ENCODE results near the gene PNMA8C.

PNMA8C gene

GRCh38 chr19:46428239-46429135 is at the start of gene PNMA8C:
TSS of gene PNMA8C (minus strand) at chr19:46428936. CDS start at chr19:46428359, 577 bp downstream.
- DNase-seq (ENCODE audit: low spot score) = no peak

- DNase-seq (ENCODE audit: low spot score) = no peak
These were observed 47.2 kb upstream of the PNMA8C start for GRCh38 chr19:46475986-46476385.

GRCh38 chr19:46474211-46474610 is 45.5 kb upstream of the PNMA8C start:
- no peak for DNase-seq (ENCODE audit: low spot score)

GRCh38 chr19:46472592-46472991 is 43.9 kb upstream of the PNMA8C start:
- no peak for DNase-seq (ENCODE audit: low spot score)

GRCh38 chr19:46471811-46472543 is 43.2 kb upstream of the PNMA8C start:
- DNase-seq (ENCODE audit: low spot score) = no peak

- DNase-seq (ENCODE audit: low spot score) = no peak
These were observed 42.5 kb upstream of the PNMA8C start, which contains the start of gene PNMA8A for GRCh38 chr19:46471116-46471733. TSS of gene PNMA8A (minus strand) at chr19:46471563. CDS start at chr19:46471035, 528 bp downstream.

- DNase-seq (ENCODE audit: low spot score) = no peak
These were observed 41.6 kb upstream of the PNMA8C start for GRCh38 chr19:46470376-46470775.

GRCh38 chr19:46469541-46470185 is 40.9 kb upstream of the PNMA8C start:
- no peak for DNase-seq (ENCODE audit: low spot score)

GRCh38 chr19:46466536-46467196 is 37.9 kb upstream of the PNMA8C start:
- DNase-seq (ENCODE audit: low spot score) = no peak

- DNase-seq (ENCODE audit: low spot score) = no peak
These were observed 34.8 kb upstream of the PNMA8C start for GRCh38 chr19:46463516-46463915.

GRCh38 chr19:46461537-46461936 is 32.8 kb upstream of the PNMA8C start:
- no peak for DNase-seq (ENCODE audit: low spot score)

GRCh38 chr19:46460981-46461380 is 32.2 kb upstream of the PNMA8C start:
- no peak for DNase-seq (ENCODE audit: low spot score)

GRCh38 chr19:46460055-46460454 is 31.3 kb upstream of the PNMA8C start:
- no peak for DNase-seq (ENCODE audit: low spot score)

- no peak for DNase-seq (ENCODE audit: low spot score)
These were observed 28.2 kb upstream of the PNMA8C start for GRCh38 chr19:46456930-46457329.

GRCh38 chr19:46454244-46454643 is 25.5 kb upstream of the PNMA8C start:
- DNase-seq (ENCODE audit: low spot score) = no peak

GRCh38 chr19:46453661-46454060 is 24.9 kb upstream of the PNMA8C start:
- no peak for DNase-seq (ENCODE audit: low spot score)

GRCh38 chr19:46452186-46452585 is 23.4 kb upstream of the PNMA8C start:
- no peak for DNase-seq (ENCODE audit: low spot score)

- DNase-seq (ENCODE audit: low spot score) = no peak
These were observed 22.6 kb upstream of the PNMA8C start for GRCh38 chr19:46451352-46451751.

- DNase-seq (ENCODE audit: low spot score) = no peak
These were observed 22.0 kb upstream of the PNMA8C start for GRCh38 chr19:46450737-46451136.

- no peak for DNase-seq (ENCODE audit: low spot score)
These were observed 20.5 kb upstream of the PNMA8C start for GRCh38 chr19:46449228-46449627.

GRCh38 chr19:46448601-46449000 is 19.9 kb upstream of the PNMA8C start:
- DNase-seq (ENCODE audit: low spot score) = no peak

GRCh38 chr19:46447824-46448223 is 19.1 kb upstream of the PNMA8C start:
- DNase-seq (ENCODE audit: low spot score) = no peak
